DMS 273 (cell line): ENCODE data around the gene BCOR.

ENCODE experiments used
- DNase-seq: peaks from one replicate; lab custom pipeline; 2025; ENCODE audit not compliant: unreplicated experiment; lab: John Stamatoyannopoulos, UW

BCOR gene

DNA sequence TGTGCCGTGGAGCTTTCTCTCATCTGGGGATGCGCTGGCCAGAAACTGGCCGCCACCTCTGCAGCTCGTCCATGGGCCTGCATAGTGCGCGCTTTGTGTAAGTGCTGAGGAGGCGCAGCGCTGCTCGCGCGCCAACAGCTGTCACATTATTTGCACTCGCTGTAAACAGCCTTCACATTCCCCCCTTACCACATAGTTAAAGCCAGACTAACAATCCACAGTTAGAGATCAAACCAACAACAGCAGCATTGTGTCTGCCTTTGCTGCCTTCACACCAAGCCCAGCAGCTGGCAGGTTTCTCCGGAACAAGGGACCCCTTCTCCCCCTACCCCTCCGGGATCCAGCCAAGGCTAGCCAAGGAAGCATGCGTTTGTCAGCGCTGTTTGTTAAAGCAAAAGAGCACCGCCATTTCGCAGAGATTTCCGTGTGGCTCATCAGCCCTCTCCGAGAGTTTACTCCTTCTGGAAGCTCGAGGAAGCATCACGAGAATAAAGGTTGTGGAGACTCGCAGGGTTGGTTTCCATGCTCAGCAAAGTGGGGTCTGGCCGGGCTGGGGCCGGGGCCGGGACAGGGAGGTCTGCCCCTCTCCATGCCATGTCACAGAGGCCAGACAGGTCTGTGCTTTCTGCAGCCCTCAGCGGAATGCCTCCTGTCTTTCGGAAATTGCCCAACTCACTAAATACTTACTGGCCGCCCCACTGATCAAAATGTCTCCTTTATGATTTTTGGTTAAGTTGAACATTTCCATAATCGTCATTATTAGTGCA lies 11.0 kb downstream of the BCOR start:
- peak; percentile 79 for DNase-seq

- DNase-seq, result peak; percentile 65
Observed at GRCh38 chrX:40085714-40086113, 12.0 kb downstream of the BCOR start.

DNA sequence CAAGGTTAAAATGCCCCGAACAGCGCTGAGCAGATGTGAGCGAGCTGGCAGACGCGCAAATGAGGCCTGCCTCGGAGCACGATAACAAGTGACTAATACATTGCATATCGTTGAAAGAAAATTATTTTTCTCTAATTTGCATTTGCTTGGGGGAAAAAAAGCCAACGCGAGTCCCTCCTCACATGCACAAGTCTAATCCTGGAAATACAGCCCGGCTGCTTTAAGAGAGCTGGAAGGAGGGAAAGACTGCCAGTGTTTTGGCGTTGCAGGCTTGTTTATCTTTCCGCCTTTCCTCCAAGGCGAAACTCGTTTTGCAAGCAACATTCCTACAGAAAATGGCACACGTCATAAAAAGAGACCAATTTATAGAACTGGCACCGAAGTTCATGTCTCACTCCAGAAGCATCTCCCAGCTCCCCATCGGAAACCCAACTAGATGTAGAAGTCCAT lies 12.6 kb downstream of the BCOR start:
- DNase-seq, result peak; percentile 62

DNA sequence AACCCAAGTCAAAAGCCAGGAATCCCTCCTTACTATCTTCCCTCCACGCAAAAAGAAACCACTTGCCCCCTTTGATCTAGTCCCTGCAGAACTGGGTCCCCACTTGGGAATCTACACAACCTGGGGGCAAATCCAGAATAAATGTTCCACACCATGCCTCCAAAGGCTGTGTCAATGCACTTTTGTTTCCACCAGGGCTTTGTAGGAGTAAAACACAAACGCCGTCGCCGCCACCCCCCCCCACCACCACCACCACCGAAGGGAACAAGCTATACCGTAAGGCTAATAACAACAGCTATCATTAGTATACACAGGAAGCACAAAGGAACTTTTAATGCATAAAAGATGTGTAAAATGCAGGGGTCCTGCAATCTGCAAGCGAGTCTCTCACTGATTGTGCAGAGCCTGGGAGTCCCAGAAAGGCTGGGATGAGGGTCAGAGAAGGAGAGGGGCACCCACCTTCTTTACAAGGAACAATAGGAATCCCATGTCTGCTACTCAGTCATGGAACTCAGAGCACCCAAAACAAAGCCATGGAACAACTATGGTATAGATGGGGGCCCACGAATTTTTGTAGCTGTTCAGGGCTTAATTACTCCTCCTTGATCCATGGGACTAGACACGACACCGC lies 13.2 kb downstream of the BCOR start:
- no peak for DNase-seq

DNA sequence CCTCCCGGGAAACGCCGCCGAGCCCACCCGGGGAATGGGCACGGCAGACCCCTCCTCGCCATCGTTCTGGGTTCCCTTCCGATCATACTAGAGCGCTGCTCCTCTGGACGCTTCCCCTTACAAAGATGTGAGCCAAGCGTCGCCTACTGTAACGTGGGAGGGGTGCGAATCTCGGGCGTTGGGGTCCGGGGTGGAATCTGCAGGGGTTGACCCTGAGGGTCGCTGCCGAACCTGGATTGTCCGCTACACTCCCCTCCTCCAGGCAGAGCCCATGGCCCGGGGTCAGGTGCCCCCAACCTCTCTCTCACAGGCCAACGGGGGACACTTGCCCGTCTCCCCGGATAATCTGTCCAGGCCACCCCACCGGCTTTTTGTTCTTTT lies 13.8 kb downstream of the BCOR start:
- DNase-seq, result no peak

DNA sequence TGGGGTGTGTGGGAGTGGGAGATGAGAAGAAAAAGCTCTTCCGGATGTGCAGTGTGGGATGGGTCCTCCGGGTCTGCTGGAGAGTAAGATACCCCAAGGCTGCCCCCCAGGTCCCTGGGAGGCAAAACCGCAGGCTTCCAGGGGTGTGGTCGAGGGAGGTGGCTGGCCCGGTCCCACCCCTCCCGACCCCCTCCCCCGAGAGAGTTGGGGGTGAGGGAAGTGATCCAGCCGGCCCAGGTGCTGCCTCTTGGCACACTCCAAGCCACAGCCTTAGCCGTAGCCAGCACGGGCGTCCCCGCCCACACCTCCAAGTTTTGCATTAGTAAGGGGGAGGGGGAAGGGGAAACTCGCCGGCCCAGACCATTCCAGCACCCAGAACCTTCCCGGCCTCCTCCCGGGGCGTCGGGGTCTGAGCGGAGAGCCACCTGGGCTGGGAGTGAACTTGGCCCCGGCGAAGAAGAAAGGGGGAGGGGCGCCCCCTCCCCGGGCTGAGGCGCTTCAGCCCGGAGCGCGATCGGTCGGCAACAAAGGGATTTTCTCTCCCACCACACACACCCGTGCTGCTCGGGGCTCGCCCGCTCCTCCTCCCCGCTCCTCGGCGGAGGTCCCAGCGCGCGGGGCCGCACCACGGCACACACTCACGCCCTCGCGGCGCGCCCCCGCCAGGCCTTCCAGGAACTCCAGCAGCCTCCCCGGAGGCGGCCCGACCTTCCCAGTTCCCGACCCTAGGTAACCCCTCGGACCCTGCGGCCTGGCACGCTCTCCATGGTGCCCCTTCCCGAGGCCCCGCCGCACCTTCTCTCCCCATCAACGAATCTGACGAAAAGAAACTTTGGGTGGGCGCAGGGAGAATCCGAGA lies 14.4 kb downstream of the BCOR start:
- no peak for DNase-seq

DNA sequence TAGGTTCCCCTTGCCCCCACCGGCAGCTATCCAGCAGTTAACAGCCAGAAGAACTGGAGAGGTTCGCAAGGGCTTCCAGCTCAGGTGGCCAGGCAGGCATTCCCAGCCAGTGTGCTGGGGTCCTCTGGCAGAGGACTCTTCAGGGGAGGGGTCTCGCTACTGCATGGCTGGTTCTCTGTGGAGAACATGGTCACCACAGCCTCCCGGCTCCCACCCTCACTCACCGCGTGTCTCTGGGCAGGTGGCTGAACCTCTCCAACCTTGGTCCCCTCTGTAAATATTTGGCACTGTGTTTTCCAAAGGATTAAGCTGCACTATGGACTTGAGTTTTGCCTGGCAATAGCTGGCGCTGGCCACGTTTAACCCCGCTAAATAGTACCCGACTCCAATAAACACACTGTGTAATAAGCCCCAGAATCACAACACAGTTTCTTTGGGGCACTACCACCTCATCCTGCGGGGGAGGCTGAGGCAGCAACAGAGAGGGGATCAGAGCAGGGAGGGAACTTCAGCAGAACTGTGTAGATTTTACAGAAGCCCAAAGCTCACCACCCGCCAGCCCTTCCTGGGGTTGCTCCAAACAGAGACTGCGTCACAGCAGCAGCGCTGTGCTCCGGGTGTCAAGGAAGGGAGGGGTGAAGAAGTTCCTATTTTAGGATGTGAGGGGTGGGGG lies 15.2 kb downstream of the BCOR start:
- no peak for DNase-seq

DNA sequence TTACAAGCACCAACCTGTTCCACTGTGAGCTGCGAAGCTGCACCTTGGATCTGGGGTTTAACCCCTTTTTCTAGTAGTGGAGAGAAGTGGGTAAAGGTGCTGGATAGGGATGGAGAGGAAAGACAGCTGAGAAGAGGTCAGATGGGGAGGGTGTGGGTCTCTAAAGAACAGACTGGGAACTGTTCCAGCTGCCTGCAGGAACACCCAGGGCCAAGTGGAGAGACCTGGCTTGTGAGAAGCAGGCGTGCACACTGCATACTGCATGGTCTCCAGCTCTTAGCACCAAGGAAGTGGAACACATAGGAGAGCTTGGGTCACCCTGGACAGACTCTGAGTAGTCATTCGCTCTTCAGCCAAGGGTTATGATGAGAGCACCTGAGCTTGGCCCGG lies 16.1 kb downstream of the BCOR start:
- DNase-seq, result peak; percentile 45

GRCh38 chrX:40080894-40081678 lies 16.7 kb downstream of the BCOR start:
- no peak for DNase-seq

- DNase-seq, result no peak
Observed at GRCh38 chrX:40079572-40079971, 18.2 kb downstream of the BCOR start.

DNA sequence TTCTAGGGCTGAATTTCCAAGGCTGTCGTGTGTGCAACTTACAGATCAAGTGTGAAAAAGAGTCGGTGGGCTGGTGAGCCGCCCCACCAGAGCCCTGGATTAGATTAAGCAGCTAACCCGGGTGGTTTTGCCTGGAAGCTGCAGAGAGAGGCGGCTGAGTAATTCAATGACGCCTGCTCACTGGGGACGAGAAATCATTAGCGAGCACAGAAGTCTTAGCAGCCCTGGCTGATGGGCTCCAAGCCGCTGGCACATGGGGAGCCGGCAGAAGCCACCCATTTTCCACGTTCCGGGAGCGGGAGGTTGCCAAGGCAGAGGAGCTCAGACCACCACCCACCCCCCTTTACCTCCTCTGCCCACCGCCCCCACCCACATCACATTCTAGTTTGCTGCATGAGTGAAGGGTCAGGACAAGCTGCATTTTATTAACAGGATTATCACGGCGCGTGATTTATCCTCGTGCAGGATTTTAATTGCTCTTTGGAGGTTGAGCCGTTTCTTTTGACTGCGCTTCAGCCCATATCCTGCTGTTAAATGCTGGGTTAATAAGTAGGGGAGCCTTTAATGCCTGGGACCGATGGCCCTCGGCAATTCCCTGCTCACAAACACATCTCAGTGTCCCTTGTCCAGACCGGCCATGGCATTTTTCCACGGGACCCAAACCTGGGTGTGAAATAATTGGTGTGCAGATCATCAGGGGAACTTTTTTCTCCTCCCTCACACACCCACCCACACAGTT lies 19.1 kb downstream of the BCOR start:
- no peak for DNase-seq

DNA sequence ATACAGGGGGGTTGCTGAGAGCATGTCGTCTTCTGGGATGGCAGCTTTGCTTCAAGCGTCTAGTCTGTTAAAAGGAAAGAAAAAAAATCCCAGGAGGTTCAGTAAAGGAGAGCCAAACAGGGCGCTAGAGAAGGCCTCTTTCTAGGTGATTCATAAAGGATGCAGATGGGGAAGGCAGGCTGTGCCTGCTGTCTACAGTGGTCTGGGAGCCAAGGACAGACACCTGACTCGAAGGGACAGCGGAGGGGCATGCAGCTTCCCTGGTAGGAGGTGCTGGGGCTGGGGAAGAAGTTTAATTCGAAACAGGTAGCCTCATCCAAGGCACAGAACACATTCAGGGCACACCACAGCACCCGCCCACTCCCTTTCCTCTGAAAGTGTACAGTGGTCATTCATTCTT lies 19.9 kb downstream of the BCOR start:
- DNase-seq, result no peak

DNA sequence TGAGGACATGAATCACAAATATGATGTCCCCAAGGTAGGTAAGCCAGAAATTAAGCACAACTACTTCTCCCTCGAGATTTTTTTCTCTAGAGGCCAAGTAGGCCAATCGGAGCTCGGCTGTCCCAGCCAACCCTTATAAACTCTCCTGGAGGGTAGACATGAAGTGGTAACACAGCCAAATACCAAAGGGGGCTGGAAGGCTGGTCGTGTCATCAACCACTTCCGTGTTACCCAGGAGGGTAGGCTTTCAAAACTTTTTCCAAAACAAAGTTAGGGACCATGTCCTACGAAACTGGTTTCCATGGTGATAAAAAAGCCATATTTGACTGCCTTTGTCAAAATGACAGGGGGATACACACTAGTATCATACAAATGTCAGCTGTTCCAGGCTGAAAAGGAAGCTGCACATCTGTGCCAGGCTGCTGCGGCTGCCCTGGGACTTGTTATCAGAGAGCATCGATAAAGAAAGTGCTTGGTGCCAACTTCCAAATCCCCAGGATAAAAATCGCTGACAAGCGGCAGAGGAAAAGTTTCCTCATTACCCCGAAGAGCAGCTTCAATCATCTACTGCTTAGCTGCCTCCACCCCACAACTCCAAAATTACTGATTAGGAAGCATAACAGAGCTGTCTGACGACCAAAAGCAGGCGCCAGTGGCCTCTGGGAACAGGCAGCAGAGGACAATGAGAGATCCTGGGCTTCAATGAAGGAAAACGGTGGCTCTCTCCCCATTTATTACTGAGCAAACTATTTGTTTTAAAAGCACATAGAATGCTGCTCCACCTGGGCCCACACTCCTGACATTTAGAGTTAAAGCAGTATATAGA lies 20.8 kb downstream of the BCOR start:
- no peak for DNase-seq

GRCh38 chrX:40074959-40075332 lies 22.8 kb downstream of the BCOR start:
- no peak for DNase-seq

- no peak for DNase-seq
Observed at GRCh38 chrX:40074080-40074958, 23.4 kb downstream of the BCOR start.

- no peak for DNase-seq
Observed at GRCh38 chrX:40073439-40074054, 24.2 kb downstream of the BCOR start.

- no peak for DNase-seq
Observed at GRCh38 chrX:40072246-40072645, 25.5 kb downstream of the BCOR start.

GRCh38 chrX:40068048-40068447 lies 29.7 kb downstream of the BCOR start:
- peak; percentile 62 for DNase-seq
